ENCODE data around the gene ZDHHC13. TPM values are rescaled to one million over a fixed set of nuclear protein-coding genes. Genes with fewer than 3 reads are reported as not detected.

Gene ZDHHC13
- total and polyA plus RNA-seq, 3 donors from 2014 or later = 16.3 to 32.6 (median 17.2) TPM

DNA sequence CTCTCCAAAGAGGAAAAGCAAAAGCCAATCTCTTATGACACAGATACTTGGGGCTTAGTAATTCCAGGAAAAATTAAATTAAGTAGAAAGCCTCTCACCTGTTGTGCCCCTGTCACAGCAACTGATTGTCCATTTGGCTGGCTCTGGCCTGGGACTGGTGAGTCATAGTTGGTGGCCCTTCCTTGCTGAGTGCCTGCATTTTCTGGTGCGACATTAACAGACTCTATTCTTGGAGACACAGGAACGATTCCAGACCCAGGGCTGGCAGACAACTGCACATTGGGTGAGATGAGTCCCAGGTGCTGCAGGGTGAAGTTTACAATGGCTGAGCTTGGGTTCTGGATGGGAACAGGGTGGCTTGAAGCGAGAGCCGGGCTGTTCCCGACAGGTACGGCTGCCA, 108.2 kb downstream of the ZDHHC13 start:
- Histone ChIP-seq H3K27me3 (no peaks in the 10 kb centered on the region), H3K4me3 (no peak overlapping the region), H3K27ac (no peak overlapping the region), H3K4me1 (no peaks in the 10 kb centered on the region), H3K36me3 (ENCODE audit: low read depth, missing control alignments) (no peaks in the 10 kb centered on the region), H3K9me3 (no peaks in the 10 kb centered on the region)
- DNase-seq = no peak
- WGBS, 2 donors = 95 to 96% methylated on average over 6 of the region's 6 CpGs
- TF ChIP-seq CTCF (IDR thresholded peaks at IDR 0.05) (no peak), POLR2A (IDR thresholded peaks at IDR 0.05) (no peak)
- intact Hi-C loops (cut with DNase I; ENCODE audit: low total_unique reads) = no loop called here

- intact Hi-C loops (cut with DNase I; ENCODE audit: low total_unique reads) = no loop called here
Observed at GRCh38 chr11:19225581-19225980, 108.6 kb downstream of the ZDHHC13 start.

More at GRCh38 chr11:19225581-19225980, 108.6 kb downstream of the ZDHHC13 start:
- TF ChIP-seq POLR2A (IDR thresholded peaks at IDR 0.05) (no peak), CTCF (IDR thresholded peaks at IDR 0.05) (no peak)
- Histone ChIP-seq H3K27me3 (no peaks in the 10 kb centered on the region), H3K4me3 (no peak overlapping the region), H3K27ac (no peak overlapping the region), H3K9me3 (no peaks in the 10 kb centered on the region), H3K36me3 (ENCODE audit: low read depth, missing control alignments) (no peaks in the 10 kb centered on the region), H3K4me1 (no peaks in the 10 kb centered on the region)
- no peak for DNase-seq
- WGBS, 2 donors = 94 to 95% methylated on average over 3 of the region's 3 CpGs

Other genes starting within 250 kb of the ZDHHC13 start
- not detected for gene MRGPRX1, start 177.8 kb upstream of the ZDHHC13 start, total RNA-seq
- not detected for gene MRGPRX1, start 177.8 kb upstream of the ZDHHC13 start, polyA plus RNA-seq (ENCODE audit: insufficient read depth, low read depth, low replicate concordance)
- under 1 TPM in 1 of 2 donors, not detected in 1; 0.50 TPM for gene MRGPRX2, start 56.5 kb upstream of the ZDHHC13 start, total RNA-seq
- gene MRGPRX2, start 56.5 kb upstream of the ZDHHC13 start, polyA plus RNA-seq (ENCODE audit: insufficient read depth, low read depth, low replicate concordance) = not detected
- gene CSRP3, start 84.8 kb downstream of the ZDHHC13 start, total RNA-seq = not detected
- gene CSRP3, start 84.8 kb downstream of the ZDHHC13 start, polyA plus RNA-seq (ENCODE audit: insufficient read depth, low read depth, low replicate concordance) = 20.3 TPM
- 1 to 10 TPM; 1.1 to 1.3 TPM for gene E2F8, start 123.8 kb downstream of the ZDHHC13 start, total RNA-seq
- 5.3 TPM for gene E2F8, start 123.8 kb downstream of the ZDHHC13 start, polyA plus RNA-seq (ENCODE audit: insufficient read depth, low read depth, low replicate concordance)

Data from testis (tissue), 3 donors.